HG02943 (cell line): Measurements from ENCODE around the gene PLPPR4.
"Not testable (repeated sequence)": the region's sequence is repeated elsewhere in the genome, so short reads cannot be mapped to it uniquely, and the experiment has no call there.

Experiments used
- ATAC-seq: cut with Tn5 transposase; IDR thresholded peaks from one replicate; pipeline ENCODE4 v1.9.1; 2021; ENCODE audit warnings: mild to moderate bottlenecking, low read depth, moderate library complexity; ENCODE audit not compliant: unreplicated experiment

Gene PLPPR4

DNA sequence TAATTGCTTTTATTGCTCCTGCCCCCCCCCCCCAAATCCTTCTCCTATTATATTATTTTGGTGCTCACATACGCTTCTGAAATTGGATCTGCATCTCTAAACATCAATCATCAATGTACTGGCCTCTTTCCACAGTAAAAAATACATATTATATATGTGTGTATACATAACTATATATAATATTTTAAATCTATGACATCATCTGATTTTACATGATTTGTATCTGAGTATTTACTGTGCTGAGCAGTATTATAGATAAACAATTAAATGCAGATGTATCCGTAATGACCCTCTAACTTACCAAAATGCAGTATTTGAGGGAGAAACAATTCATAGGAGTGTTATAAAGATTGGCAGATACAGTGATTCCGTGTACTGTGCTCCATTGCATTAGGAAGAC is 832 bp downstream of the PLPPR4 start:
- ATAC-seq: no peak

- ATAC-seq: no peak
These were observed 2.4 kb downstream of the PLPPR4 start for GRCh38 chr1:99266726-99267125.

GRCh38 chr1:99268021-99268420 is 3.7 kb downstream of the PLPPR4 start:
- no peak for ATAC-seq

DNA sequence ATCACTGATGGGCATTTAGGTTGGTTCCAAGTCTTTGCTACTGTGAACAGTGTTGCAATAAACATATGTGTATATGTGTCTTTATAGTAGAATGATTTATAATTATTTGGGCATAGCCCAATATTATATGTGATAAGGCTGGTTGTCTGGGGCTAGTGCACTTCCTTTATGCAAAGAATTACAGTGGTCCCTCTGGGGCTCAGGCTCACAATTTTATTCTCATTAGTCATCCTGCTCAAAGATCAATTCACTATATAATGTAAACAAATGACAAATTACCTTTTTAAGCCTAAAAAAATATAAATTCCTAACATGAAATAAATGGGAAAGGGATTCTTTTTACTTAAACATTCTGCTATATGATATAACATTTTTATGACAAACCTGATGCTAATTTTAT is 5.0 kb downstream of the PLPPR4 start:
- ATAC-seq: no peak

- ATAC-seq: no peak
These were observed 6.4 kb downstream of the PLPPR4 start for GRCh38 chr1:99270646-99271045.

- ATAC-seq: no peak
These were observed 7.0 kb downstream of the PLPPR4 start for GRCh38 chr1:99271249-99271648.

- no peak for ATAC-seq
These were observed 12.8 kb downstream of the PLPPR4 start for GRCh38 chr1:99277066-99277465.

- ATAC-seq: no peak
These were observed 15.2 kb downstream of the PLPPR4 start for GRCh38 chr1:99279525-99279924.

DNA sequence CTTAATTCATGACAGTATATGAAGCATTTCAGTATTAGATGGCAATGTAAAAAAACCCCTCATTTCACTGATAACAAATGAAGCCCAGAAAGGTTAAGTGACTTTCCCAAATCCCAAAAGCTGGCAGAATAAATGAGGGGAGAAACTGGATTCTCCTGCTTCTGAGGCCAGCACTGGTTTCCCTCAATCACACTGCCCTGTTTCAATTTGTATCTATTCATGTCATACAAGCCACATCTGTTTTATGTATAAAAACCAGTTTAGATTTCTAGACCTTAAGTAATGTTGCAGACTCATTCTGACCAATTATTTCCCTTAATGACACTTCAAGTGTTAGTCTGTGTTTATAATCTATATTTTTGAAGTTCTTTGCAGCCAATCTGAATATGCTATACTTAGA is 16.8 kb downstream of the PLPPR4 start:
- no peak for ATAC-seq

DNA sequence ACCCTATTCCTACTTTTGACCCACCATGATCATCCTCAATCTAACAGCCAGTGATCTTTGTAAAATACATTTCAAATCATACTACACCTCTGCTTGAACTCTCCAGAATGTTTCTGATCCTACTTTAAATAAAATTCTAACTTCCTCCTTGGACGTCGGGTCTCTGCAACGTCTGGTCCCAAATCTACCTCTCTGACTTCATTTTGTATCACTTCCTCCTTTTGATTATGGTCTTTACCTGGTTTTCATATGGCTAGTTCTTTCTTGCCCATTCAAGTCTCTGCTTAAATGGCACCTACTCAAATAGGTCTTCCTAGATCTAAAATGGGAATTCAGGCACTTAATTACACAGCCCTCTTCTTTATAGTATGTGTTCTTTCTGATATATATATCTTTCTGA is 18.2 kb downstream of the PLPPR4 start:
- ATAC-seq: no peak

GRCh38 chr1:99283521-99283920 is 19.2 kb downstream of the PLPPR4 start:
- ATAC-seq: not testable (repeated sequence)

DNA sequence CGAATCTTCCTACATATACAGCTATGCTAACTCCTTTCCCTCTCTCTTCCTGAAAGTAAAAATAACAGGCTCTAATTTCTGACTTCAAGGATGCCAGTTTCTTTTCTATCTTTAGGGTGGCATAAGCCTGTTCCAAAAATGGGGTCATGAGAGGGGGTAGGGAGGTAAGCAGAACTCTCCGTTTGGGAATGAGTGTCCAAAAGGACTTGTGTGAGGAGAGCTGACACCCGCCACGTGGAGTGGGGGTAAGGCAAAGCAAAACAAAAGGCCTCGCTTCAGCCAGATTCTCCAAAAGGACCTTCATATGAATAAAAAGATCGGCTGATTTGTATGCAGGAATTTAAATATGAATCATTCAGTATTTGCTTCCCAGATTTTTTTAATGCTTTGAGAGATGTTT is 28.6 kb downstream of the PLPPR4 start:
- ATAC-seq: no peak

- ATAC-seq: no peak
These were observed 33.6 kb downstream of the PLPPR4 start for GRCh38 chr1:99297923-99298322.

DNA sequence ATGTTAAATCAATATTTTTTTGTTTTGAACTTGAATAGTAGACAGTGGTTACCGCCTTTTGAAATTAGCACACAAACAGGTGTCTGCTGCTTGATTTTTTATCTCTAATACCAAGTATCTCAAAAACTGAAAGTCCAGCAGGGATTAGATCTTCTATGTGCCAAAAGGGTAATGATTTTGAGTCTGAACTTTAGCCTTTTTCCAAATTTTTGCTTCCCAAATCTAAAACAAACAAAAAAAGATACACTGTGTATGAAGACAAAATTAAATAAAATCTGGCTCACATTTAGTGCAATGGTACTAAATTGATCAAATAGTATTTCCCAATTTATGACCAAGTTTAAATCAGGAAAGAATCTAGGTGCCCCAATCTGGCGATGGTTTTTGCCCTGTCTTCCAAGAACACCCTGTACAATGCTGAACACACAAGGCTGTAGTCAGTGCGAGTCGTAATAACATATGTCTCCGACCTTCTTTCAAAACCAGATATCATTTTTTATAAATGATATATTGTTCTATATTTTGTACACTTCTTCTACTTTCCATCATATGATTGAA is 40.5 kb downstream of the PLPPR4 start:
- no peak for ATAC-seq

DNA sequence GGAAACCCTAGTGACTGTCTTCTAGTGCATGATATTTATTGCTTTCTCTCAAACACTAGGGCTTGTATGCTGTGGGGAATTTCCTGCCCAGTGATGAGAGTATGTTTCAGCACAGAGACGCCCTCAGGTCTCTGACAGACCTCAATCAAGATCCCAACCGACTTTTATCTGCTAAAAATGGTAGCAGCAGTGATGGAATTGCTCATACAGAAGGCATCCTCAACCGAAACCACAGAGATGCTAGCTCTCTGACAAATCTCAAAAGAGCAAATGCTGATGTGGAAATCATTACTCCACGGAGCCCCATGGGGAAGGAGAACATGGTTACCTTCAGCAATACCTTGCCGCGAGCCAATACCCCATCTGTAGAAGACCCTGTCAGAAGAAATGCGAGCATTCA is 41.3 kb downstream of the PLPPR4 start:
- ATAC-seq: no peak

GRCh38 chr1:99306056-99306455 is 41.8 kb downstream of the PLPPR4 start:
- ATAC-seq: no peak

DNA sequence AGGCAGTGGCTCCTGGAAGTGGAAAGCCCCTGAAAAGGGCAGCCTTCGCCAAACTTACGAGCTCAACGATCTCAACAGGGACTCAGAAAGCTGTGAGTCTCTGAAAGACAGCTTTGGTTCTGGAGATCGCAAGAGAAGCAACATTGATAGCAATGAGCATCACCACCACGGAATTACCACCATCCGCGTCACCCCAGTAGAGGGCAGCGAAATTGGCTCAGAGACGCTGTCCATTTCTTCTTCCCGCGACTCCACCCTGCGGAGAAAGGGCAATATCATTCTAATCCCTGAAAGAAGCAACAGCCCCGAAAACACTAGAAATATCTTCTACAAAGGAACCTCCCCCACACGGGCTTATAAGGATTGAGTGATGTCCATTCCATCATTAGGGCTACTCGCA is 42.4 kb downstream of the PLPPR4 start:
- no peak for ATAC-seq

DNA sequence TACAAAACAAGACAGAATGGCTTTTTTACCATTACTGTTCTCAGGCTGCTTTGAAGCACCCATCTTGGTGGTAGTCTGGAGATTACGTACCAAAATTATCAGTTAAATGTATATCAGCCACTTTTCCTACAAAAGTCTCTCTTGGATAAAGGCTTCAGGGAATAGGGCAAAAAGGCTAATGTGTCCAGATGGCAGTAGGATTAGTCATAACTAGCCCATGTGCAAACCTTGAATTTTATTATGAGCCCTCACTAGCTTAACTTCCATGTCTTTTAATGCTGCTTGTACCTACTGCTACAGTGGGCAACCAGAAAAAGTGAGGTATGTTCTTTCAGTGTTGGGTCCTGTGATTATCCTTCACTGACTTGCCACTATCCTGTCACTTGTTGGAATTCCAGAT is 51.0 kb downstream of the PLPPR4 start:
- ATAC-seq: no peak

- no peak for ATAC-seq
These were observed 62.1 kb downstream of the PLPPR4 start for GRCh38 chr1:99326215-99326949.

DNA sequence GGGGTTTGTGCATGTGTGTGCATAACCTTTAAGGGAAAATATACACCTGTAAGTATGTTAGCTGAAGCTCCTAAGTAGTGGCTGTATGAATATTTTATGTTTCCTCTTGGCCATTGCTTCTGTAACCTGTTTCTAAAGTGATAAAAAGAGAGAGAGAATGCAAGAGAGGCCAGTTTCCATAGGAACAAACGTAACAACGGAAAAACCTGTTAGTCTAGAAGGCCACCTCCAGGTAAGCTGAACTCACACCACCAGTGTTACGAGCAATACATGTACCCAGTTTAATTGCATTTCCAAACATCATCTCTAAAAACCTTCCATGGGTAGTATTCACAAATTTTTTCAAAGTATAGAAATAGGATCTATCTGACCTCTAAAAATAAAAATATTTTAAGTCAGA is 63.1 kb downstream of the PLPPR4 start:
- ATAC-seq: no peak

DNA sequence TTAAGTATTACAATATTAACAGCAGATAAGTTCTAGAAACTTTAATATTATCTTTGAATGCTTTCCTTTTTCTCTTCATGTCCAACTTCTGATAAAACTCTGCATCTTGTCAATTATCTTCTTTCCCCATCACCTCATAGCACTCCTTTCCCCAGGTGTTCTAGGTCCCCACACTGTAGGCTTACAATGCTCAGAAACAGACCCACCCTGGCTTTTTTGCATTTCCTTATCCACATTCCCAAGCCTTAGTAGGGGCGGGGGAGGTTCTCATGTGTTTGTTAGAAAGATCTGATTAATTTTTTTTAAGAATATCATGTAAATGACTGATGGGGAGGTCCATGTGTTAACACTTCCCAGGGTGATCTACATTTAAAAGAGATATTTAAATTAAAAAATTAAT is 63.9 kb downstream of the PLPPR4 start:
- ATAC-seq: no peak

GRCh38 chr1:99331083-99331482 is 66.8 kb downstream of the PLPPR4 start:
- no peak for ATAC-seq

DNA sequence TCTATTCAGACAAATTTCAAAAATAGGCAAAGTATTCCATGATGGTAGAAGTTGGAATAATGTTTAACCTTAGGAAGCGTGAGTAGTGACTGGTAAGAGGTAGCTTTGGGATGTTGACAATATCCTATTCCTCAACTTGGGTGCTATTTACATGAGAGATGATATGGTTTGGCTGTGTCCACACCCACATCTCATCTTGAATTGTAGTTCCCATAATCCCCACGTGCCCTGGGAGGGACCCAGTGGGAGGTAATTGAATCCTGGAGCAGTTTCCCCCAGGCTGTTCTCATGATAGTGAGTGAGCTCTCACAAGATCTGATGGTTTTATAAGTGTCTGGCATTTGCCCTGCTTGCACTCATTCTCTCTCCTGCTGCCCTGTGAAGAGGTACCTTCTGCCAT is 67.3 kb downstream of the PLPPR4 start:
- no peak for ATAC-seq
